GM18507 (cell line): Measurements from ENCODE around the gene LAD1.
A peak's percentile ranks its signal among the peaks of the same experiment; 100 is the strongest.

ENCODE experiments used
- DNase-seq: peaks from one replicate; pipeline ENCODE4 v3.0.0; 2011; ENCODE audit warnings: low read depth; ENCODE audit not compliant: insufficient read length; ENCODE audit errors: extremely low spot score
- FAIRE-seq: peaks from 2 replicates; lab custom pipeline; 2011; peaks lifted over from hg19 to GRCh38; lab: Jason Lieb, UNC

The LAD1 gene

GRCh38 chr1:201374364-201374763 lies 24.8 kb downstream of the LAD1 start:
- no peak for DNase-seq

DNA sequence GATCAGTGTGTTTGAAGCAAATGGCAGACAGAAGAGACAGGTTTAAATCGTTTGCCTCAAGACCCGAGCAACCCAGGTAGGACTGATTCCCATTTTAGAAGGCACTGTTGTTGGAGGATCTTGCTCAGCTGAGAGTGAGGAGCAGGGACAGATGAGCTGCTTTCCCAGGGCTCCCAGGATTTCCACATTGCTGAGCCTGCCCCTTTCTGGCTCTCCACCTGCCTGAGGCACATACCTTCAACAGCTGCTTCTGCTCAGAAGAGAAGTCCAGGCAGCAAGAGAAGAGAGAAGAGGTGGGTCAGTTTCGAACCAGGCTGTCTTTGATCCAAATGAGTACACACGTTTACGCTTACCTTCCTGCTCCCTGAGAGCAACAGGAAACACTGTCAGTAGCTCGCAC lies 27.3 kb downstream of the LAD1 start:
- DNase-seq: no peak
- FAIRE-seq: no peak

More at GRCh38 chr1:201374364-201374763, 24.8 kb downstream of the LAD1 start:
- no peak for FAIRE-seq

- no peak for FAIRE-seq
- DNase-seq: no peak
Observed at GRCh38 chr1:201371276-201371675, 27.8 kb downstream of the LAD1 start.

DNA sequence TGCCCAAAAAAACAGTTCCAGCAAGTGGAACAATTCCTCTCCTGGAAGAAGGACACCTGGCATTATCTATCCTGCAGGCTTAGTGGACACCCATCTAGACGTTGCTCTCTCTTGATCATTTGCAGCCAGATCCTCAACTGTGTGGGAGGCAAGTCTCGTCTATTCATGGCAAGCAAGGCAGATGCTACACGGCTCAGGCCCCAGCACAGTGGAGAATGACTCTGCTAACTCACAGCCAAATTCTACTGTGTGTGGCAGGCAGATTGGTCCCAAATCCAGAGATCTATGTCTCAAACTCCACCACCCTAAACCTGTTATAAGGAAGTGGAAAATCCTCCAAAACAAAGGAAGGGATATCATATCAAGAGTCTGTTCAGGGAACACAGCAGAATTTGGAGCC lies 28.6 kb downstream of the LAD1 start:
- DNase-seq: no peak
- no peak for FAIRE-seq

- no peak for FAIRE-seq
- DNase-seq: no peak
Observed at GRCh38 chr1:201369209-201369608, 29.9 kb downstream of the LAD1 start.

DNA sequence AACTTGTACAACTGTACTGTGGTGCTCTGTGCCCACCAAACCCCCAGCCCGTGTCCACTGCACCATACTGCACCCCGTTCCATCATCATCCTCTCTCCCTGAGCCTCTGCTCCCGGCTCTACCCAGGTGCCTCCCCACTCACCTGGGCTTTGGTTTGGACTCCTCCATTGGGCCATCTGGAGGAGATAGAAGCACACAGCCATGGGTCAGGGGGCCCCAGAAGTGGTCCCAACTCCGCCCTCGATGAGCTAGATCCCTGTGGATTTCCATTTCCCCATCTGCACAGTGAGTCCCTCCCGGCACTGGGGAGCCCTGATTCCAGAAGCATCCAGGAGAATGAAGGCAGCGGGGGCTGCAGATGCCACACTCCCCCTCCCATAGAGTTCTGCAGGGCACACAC lies 32.4 kb downstream of the LAD1 start:
- DNase-seq (no peak), FAIRE-seq (no peak)

DNA sequence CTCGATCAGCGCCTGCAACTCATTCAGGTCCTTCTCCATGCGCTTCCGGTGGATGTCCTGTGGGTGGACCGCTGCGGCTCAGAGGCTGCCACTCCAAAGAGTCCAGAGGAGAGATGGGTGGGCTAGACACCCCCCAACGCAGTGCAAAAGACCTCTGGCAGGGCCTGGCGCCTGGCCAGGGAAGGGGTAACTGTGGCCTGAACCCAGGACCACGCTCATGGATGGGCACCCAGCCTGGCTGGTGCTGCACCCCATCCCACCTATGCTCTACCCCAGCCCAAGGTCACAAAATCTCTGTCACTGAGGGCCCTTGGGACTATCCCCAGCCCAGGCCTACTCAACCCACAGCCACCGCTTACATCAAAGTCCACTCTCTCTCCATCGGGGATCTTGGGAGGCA lies 33.9 kb downstream of the LAD1 start:
- FAIRE-seq: no peak

DNA sequence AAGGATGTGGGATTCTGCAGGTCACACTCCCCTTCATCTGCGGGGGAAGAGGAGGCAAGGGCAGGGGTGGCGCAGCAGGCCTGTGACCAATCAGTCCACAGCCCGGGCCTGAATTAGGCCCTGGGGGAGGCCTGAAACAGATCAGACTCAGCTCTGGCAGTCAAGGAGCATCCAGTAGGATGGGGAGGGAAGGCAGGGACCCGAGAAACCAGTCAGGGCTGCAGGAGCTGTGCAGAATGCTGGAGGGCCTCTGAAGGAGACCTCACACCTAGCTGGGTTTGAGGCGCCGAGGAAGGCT lies 34.4 kb downstream of the LAD1 start:
- DNase-seq (no peak), FAIRE-seq (no peak)

More for the DNA sequence above, 33.9 kb downstream of the LAD1 start:
- DNase-seq: no peak

GRCh38 chr1:201363467-201363866 lies 35.7 kb downstream of the LAD1 start:
- FAIRE-seq: no peak
- no peak for DNase-seq

DNA sequence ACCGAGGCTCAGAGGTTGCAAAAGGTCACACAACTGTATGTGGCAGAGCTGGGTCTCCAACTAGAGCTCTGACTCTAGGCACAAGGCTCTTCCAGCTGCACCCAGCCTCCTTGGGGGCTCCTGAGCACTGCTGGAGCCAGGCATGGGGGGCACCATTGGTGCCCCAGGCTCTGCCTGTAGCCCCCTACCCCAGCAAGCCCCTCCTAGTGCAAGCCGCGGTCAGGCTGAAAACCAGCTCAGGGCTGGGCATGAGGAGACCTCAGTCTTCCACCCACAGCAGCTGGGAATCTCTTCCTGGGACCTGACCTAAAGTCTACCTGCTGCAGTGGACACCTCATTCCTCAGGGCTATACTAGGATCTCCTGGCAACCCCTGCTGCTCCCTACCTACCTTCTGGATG lies 36.2 kb downstream of the LAD1 start:
- FAIRE-seq: no peak
- DNase-seq: no peak

- DNase-seq (peak; percentile 48), FAIRE-seq (peak; percentile 73)
Observed at GRCh38 chr1:201361652-201362504, 37.2 kb downstream of the LAD1 start.

DNA sequence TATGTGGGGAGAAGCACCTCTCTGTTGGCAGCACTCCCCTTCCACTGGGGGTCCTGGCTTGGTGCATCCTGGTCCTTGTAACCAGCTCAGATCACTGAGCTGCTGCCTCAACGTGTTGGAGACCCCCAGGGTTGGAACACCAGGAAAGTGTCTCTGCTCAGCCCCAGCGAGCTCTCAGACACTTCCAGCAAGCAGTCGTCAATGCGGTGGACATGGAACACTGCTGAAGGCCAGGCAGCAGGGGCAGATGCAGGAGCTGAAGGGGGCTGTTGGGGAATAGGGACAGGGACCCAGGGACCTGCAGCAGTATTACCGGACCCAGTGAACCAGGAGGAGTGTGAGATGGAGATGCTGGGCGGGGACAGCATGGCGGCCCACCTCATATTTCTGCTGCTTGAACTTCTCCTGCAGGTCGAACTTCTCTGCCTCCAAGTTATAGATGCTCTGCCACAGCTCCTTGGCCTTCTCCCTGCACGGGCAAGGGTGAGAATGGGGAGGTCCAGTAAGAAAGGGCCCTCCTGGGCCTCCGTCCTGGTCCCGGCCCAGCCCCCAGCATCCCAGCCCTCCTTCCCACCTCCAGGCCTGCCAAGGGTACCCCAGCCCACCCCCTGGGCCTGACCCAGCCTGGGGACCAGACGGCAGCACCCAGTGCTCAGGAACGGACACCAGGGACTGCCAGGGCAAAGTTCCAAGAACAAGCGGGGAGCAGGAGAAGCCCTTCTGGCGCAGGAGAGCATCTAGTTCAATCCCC lies 38.0 kb downstream of the LAD1 start:
- no peak for DNase-seq
- FAIRE-seq: no peak

- FAIRE-seq (no peak), DNase-seq (no peak)
Observed at GRCh38 chr1:201360486-201360885, 38.6 kb downstream of the LAD1 start.

DNA sequence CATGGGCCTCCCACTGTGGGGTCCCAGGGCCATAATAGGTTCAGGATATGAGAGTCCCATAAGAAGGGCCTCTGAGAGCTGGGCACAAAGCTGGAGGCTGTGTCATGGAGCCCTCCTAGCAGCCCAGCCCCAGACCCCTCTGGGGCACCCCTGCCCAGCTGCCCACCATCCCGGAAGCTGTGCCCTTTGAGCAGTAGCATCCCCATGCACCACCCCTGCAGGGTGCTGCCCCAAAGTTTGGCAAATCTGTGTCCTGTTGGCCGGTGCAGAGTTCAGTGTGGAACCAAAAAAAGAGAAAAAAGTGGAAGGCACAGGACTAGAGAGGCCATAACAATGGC lies 39.3 kb downstream of the LAD1 start:
- no peak for DNase-seq
- no peak for FAIRE-seq

DNA sequence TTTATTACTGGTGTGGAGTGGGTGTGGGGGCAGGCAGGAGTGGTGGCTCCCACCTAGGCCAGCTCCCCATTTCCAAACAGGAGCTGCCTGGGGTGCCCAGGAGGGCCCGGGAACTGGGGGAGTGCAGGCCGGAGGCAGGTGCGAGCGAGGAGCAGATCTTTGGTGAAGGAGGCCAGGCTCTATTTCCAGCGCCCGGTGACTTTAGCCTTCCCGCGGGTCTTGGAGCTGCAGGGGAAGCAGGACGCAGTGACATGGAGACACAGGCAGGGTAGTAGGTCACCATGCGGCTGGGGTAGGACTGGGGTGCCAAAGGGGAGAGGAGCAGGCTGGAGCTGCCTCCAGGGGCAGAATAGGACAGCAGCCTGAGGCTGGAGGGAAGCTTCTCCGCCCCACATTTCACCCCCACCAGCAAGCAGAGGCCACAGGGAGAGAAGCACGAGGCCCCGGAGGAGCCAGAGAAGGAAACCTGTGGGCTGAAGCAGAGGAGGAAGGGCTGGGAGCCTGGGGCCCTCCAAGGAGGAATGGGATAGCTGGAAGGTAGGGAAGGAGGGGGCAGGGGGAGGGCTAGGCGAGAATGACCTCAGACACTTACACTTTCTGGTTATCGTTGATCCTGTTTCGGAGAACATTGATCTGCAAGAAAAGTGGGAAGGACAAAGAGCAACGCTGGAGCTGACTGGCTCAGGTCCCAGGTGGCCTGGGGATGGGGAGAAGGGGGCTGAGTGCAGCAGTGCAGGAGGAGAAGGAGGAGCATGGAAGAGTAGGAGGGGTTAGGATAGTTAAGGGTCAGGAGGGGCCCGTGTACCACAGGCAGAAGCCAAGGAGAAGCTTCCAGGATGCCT lies 39.9 kb downstream of the LAD1 start:
- no peak for DNase-seq
- no peak for FAIRE-seq

DNA sequence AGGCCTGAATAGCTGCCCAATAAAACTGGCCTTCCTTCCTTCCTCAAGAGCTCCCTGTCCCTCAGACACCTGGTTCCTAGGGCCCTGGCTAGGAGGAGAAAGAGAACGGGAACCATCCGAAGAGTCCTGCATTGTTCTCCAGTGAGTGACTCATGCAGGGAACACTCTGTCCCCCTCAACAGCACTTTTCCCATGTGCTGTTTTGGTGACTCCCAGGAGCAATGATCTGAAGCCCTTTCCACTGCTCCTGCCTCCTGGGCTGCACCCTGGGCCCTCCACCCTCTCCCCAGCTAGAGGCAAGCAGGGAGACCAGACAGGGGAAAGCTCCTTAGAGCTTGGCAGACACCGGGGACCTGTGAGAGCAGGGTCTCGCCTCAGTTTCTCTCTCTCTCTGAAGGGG lies 40.5 kb downstream of the LAD1 start:
- FAIRE-seq (no peak), DNase-seq (no peak)

DNA sequence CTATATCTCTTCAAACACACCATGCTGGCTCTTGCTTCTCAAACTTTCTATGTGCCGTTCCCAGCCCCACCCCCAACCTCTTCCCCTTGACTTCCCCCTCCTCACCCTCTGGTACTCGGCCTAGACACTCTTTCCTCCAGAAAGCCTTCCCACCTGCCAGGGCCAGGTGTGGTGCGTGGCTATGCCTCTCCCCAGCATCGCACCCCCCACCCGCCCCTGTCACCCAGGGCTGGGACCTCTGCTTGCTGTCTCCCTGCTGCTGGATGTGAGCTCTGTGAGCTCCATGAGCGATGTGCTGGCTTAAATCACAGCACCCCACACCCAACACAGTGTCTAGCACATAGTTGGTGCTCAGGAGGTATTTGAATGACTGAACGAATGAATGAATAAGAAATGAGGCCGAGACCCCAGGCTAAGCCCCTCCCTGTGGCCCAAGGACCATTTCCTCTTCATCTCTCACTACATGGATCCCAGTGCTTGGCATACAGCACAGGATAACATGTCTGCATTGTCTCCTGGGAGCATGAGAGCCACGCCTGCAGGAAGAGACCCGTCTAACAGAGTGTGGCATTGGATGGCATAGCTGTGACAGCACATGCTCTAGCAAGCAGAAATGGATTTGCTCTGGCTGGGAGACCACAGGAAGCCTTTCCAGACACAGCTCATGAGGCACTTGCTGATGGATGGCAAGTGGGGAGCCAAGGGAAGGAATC lies 41.3 kb downstream of the LAD1 start:
- FAIRE-seq (no peak), DNase-seq (no peak)

GRCh38 chr1:201357211-201357610 lies 41.9 kb downstream of the LAD1 start:
- no peak for FAIRE-seq

DNA sequence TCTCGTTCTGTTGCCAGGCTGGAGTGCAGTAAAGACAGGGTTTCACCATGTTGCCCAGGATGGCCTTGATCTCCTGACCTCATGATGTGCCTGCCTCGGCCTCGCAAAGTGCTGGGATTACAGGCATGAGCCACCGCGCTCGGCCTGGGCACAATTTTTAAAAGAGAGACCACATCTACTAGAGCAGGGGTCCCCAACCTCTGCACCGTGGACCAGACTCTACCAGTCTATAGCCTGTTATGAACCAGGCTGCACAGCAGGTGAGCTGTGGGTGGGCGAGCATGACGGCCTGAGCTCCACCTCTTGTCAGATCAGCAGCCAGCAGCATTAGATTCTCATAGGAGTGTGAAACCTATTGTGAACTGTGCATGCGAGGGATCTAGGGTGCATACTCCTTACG lies 42.4 kb downstream of the LAD1 start:
- no peak for FAIRE-seq

More at GRCh38 chr1:201357211-201357610, 41.9 kb downstream of the LAD1 start:
- no peak for DNase-seq

DNA sequence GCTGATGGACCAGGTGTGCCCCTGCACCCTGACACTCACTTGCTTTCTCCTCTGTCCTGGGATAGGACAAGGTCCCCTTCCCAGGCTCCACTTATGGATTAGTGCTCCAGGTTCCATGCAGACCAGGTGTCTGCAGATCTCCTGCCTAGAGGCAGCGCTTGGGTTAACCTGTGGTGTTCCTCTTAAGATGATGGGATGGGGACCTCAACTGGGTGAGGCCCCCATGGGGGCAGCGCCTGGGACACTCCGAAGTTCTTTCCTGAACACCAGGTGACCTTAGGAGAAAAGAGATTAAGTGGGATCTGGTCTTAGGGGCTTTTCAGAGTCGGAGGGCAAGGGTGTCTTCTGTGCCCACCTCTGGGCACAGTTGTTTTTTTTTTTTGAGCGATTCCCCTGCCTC lies 42.9 kb downstream of the LAD1 start:
- FAIRE-seq: no peak
- DNase-seq: no peak

More for the DNA sequence above, 42.4 kb downstream of the LAD1 start:
- DNase-seq: no peak
